SK-N-MC (cell line): ENCODE measurements around the gene CTBP1.
A peak's percentile ranks its signal among the peaks of the same experiment; 100 is the strongest.

Source experiments
- DNase-seq: peaks from one replicate; pipeline ENCODE4 v3.0.0-alpha.2; 2011; ENCODE audit warnings: low read depth, low spot score
- H3K27ac ChIP-seq: fragments of 200-600 bp; sonication (generic); 2 replicates; pipeline ENCODE4 v1.5.1; 2016; ENCODE audit warnings: mixed run types
- H3K36me3 ChIP-seq: fragments of 200-600 bp; sonication (generic); 2 replicates; pipeline ENCODE4 v1.6.1; 2017; ENCODE audit warnings: antibody characterized with exemption, low read length, mixed read lengths; ENCODE audit not compliant: insufficient read depth
- H3K4me3 ChIP-seq: fragments of 200-600 bp; sonication (generic); 2 replicates; pipeline ENCODE4 v1.5.1; 2016
- H3K9ac ChIP-seq: fragments of 200-600 bp; sonication (generic); 2 replicates; pipeline ENCODE4 v1.8.0; 2017; ENCODE audit warnings: mixed run types, mixed read lengths; ENCODE audit not compliant: insufficient read length
- H3K9me3 ChIP-seq: fragments of 200-600 bp; sonication (generic); 2 replicates; pipeline ENCODE4 v1.6.1; 2017; ENCODE audit warnings: low read depth, mild to moderate bottlenecking, antibody characterized with exemption, low read length, moderate library complexity, mixed read lengths
- EZH2 ChIP-seq: fragments of 200-600 bp; sonication (generic); IDR thresholded peaks from one replicate; pipeline ENCODE4 v1.6.1; 2017; ENCODE audit warnings: antibody characterized with exemption
- FOXP2 ChIP-seq: optimal IDR thresholded peaks from 2 replicates; pipeline ENCODE3; 2011; ENCODE audit warnings: mild to moderate bottlenecking, moderate library complexity; ENCODE audit not compliant: insufficient read depth; ENCODE audit errors: extremely low read length, control extremely low read depth
- POLR2AphosphoS5 ChIP-seq: IDR thresholded peaks from 2 replicates; pipeline ENCODE4 v1.6.1; 2012; ENCODE audit warnings: mild to moderate bottlenecking, low read depth, low read length, borderline replicate concordance

Gene CTBP1

GRCh38 chr4:1218634-1219565 is 30.0 kb downstream of the CTBP1 start:
- Histone ChIP-seq H3K9ac (no peak overlapping the region), H3K9me3 (no peaks in the 10 kb centered on the region), H3K27ac (0 out of 2 replicates have a peak overlapping the region, but pooled peaks have one; percentile 46), H3K4me3 (no peak overlapping the region), H3K36me3 (peaks cover 30% of the 10 kb centered on the region; the same call in 1 of the 2 replicates)
- TF ChIP-seq FOXP2 (no peak), EZH2 (no peak), POLR2AphosphoS5 (no peak)
- no peak for DNase-seq

DNA sequence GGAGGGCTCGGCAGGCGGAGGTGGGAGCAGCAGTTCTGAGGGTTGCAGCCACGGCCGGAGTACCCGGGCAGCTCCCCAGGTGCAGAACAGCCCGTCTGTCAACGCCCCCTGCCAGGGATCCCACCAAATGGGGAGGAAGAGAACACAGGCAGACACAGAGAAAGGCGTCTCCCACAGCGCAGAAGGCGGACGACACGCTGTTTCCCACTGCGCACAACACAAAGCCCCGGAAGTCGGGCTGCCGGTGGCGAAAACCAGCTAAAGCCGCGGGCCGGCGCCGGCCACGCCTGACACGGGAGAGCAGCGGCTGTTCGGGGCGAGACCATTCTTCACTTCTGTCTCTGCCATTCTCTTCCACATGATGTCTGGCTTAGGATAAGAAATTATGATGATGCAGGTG is 31.6 kb downstream of the CTBP1 start:
- no peak overlapping the region for H3K9ac ChIP-seq
- no peaks in the 10 kb centered on the region for H3K9me3 ChIP-seq
- no peak overlapping the region for H3K27ac ChIP-seq
- H3K4me3 ChIP-seq = no peak overlapping the region
- H3K36me3 ChIP-seq = peaks cover 34% of the 10 kb centered on the region; the same call in 1 of the 2 replicates
- DNase-seq = no peak
- TF ChIP-seq POLR2AphosphoS5 (no peak), EZH2 (no peak), FOXP2 (no peak)

DNA sequence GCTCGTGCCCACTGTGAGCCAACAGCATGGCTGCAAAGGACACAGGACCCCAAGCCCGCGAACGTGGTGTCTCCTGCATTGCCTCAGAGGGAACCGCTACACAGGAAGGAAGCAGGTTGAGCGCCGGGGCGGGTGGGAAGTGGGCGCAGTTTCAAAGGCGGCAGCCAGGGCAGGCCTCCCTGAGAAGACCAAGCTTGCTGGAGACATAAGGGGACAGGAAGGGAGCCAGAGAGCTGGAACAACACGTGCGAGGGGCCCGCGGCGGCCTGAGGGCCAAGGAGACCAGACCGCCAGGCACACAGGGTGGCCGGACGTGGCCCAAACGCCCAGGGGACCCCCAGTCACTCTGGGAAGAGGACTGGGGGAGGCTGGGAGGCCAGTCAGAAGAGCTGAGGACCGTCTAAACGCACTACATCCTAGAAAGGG is 32.0 kb downstream of the CTBP1 start:
- H3K27ac ChIP-seq = no peak overlapping the region
- peaks cover 34% of the 10 kb centered on the region; the same call in 1 of the 2 replicates for H3K36me3 ChIP-seq

GRCh38 chr4:1216076-1216614 is 32.8 kb downstream of the CTBP1 start:
- peaks cover 34% of the 10 kb centered on the region; the same call in 1 of the 2 replicates for H3K36me3 ChIP-seq
- no peak overlapping the region for H3K9ac ChIP-seq
- H3K27ac ChIP-seq = no peak overlapping the region
- H3K9me3 ChIP-seq = no peaks in the 10 kb centered on the region
- no peak for TF ChIP-seq FOXP2
- TF ChIP-seq POLR2AphosphoS5 = no peak
- no peak for TF ChIP-seq EZH2
- DNase-seq = no peak
- H3K4me3 ChIP-seq = no peak overlapping the region

More for the DNA sequence above, 32.0 kb downstream of the CTBP1 start:
- no peak for DNase-seq
- Histone ChIP-seq H3K4me3 (no peak overlapping the region), H3K9me3 (no peaks in the 10 kb centered on the region), H3K9ac (no peak overlapping the region)
- no peak for TF ChIP-seq FOXP2

GRCh38 chr4:1215141-1216075 is 33.5 kb downstream of the CTBP1 start:
- no peak for DNase-seq
- TF ChIP-seq FOXP2 (no peak), POLR2AphosphoS5 (no peak), EZH2 (no peak)
- no peak overlapping the region for H3K4me3 ChIP-seq
- no peak overlapping the region for H3K27ac ChIP-seq
- no peak overlapping the region for H3K9ac ChIP-seq
- peaks cover 34% of the 10 kb centered on the region; the same call in 1 of the 2 replicates for H3K36me3 ChIP-seq
- H3K9me3 ChIP-seq = no peaks in the 10 kb centered on the region

DNA sequence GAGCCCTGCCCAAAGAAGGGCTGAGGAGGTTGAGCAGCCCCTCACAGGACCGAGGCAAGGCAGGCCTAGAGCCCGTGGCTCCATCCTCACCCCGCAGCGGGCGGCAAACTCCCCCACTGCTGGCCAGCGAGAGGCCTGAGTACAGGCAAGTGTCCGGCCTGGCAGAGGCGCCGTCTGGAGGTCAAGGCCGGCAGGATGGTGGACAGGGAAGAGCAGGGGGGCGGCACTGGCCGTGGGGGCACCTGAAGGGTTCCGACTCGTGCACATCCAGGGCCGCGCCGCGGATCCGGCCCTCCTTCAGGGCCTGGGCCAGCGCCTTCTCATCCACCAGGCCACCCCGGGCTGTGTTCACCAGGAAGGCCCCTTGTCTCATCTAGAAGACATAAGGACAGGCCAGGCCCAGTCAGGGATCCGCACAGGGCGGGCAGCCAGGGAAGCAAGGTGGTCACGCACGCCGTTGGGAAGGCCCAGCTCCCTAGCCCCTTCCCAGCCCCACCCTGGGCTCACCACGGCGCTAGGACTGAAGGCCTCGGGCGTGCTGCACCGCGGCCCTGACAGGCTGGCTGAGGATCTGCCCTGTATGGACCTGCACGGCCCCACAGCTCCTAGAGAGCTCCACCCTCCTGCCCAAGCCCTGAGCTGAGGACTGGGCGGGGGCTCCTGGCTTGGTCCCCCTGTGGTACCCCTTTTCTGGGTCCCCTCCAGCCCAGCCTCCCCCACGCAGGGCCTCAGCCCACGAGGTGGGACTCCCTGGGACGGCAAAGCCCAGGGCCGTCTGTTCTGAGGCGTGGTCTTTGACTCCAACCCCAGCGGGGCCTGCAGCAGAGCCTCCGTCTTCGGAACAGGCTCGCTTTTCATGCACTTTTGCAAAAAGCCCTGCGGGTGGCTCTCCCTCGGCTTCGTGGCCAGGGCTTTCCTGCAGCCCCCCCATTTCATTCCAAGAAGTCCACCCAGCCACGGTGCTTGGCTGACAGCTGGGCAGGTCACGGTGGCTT is 34.5 kb downstream of the CTBP1 start:
- H3K9ac ChIP-seq = no peak overlapping the region

GRCh38 chr4:1213336-1213995 is 35.5 kb downstream of the CTBP1 start:
- TF ChIP-seq FOXP2 (no peak), POLR2AphosphoS5 (no peak), EZH2 (no peak)
- H3K4me3 ChIP-seq = no peak overlapping the region
- H3K27ac ChIP-seq = no peak overlapping the region
- DNase-seq = no peak
- H3K9me3 ChIP-seq = no peaks in the 10 kb centered on the region
- H3K36me3 ChIP-seq = peaks cover 31% of the 10 kb centered on the region; the same call in 1 of the 2 replicates
- H3K9ac ChIP-seq = no peak overlapping the region

More for the DNA sequence above, 34.5 kb downstream of the CTBP1 start:
- no peaks in the 10 kb centered on the region for H3K9me3 ChIP-seq
- TF ChIP-seq POLR2AphosphoS5 (no peak), EZH2 (no peak), FOXP2 (no peak)
- H3K4me3 ChIP-seq = no peak overlapping the region
- no peak overlapping the region for H3K27ac ChIP-seq
- H3K36me3 ChIP-seq = peaks cover 34% of the 10 kb centered on the region; the same call in 1 of the 2 replicates
- no peak for DNase-seq
